Mesendoderm (in vitro differentiated cells): ENCODE results near the gene RIC8A. TPM values are rescaled to one million over a fixed set of nuclear protein-coding genes. Genes with fewer than 3 reads are reported as not detected.
A peak's percentile ranks its signal among the peaks of the same experiment; 100 is the strongest.
"Not testable (repeated sequence)": the region's sequence is repeated elsewhere in the genome, so short reads cannot be mapped to it uniquely, and the experiment has no call there.

Experiments
- DNase-seq: peaks from one replicate; pipeline ENCODE4 v3.0.0; 2013
- H2AK5ac ChIP-seq: 2 replicates; pipeline ENCODE4 v1.6.1; 2013; ENCODE audit warnings: low read length, inconsistent platforms
- H2BK120ac ChIP-seq: 2 replicates; pipeline ENCODE4 v1.6.1; 2013; ENCODE audit warnings: low read depth, mild to moderate bottlenecking, low read length, moderate library complexity, mixed read lengths
- H2BK15ac ChIP-seq: replicated peaks from 2 replicates; pipeline ENCODE4 v1.6.1; 2013; ENCODE audit warnings: low read depth, mild to moderate bottlenecking, moderate library complexity
- H2BK5ac ChIP-seq: 2 replicates; pipeline ENCODE4 v1.6.1; 2013; ENCODE audit warnings: low read length, inconsistent platforms
- H3K18ac ChIP-seq: 2 replicates; pipeline ENCODE4 v1.6.1; 2013; ENCODE audit warnings: mild to moderate bottlenecking, low read length, mixed read lengths
- H3K23ac ChIP-seq: one replicate; pipeline ENCODE4 v1.6.1; 2013; ENCODE audit warnings: low read length
- H3K27ac ChIP-seq: 2 replicates; pipeline ENCODE4 v1.5.1; 2013; ENCODE audit warnings: low read depth, mild to moderate bottlenecking, inconsistent platforms, low read length, moderate library complexity
- H3K27me3 ChIP-seq: 2 replicates; pipeline ENCODE4 v1.6.1; 2013; ENCODE audit warnings: low read length, control low read depth, mild to moderate bottlenecking, inconsistent platforms; ENCODE audit not compliant: insufficient read depth, poor library complexity
- H3K36me3 ChIP-seq: 2 replicates; pipeline ENCODE4 v1.6.1; 2013; ENCODE audit warnings: low read length, inconsistent platforms; ENCODE audit not compliant: control insufficient read depth, insufficient read depth
- H3K4ac ChIP-seq: one replicate; pipeline ENCODE4 v1.6.1; 2013; ENCODE audit warnings: low read depth, mild to moderate bottlenecking, low read length, moderate library complexity
- H3K4me1 ChIP-seq: 2 replicates; pipeline ENCODE4 v1.6.1; 2013; ENCODE audit warnings: low read depth, low read length, inconsistent platforms; ENCODE audit not compliant: control insufficient read depth
- H3K4me2 ChIP-seq: 2 replicates; pipeline ENCODE4 v1.6.1; 2013; ENCODE audit warnings: low read length
- H3K4me3 ChIP-seq: 2 replicates; pipeline ENCODE4 v1.5.1; 2013; ENCODE audit warnings: mild to moderate bottlenecking, low read length
- H3K56ac ChIP-seq: one replicate; pipeline ENCODE4 v1.6.1; 2013; ENCODE audit warnings: low read length
- H3K79me1 ChIP-seq: 2 replicates; pipeline ENCODE4 v1.6.1; 2013; ENCODE audit warnings: low read length, inconsistent platforms
- H3K79me2 ChIP-seq: 2 replicates; pipeline ENCODE4 v1.6.1; 2013; ENCODE audit warnings: mild to moderate bottlenecking, low read length; ENCODE audit not compliant: control insufficient read depth, insufficient read depth
- H3K9ac ChIP-seq: 2 replicates; pipeline ENCODE4 v1.6.1; 2013; ENCODE audit warnings: low read length, inconsistent platforms
- H4K5ac ChIP-seq: one replicate; pipeline ENCODE4 v1.6.1; 2013; ENCODE audit warnings: low read length
- H4K8ac ChIP-seq: one replicate; pipeline ENCODE4 v1.6.1; 2013; ENCODE audit warnings: low read depth, mild to moderate bottlenecking, control low read depth, low read length, moderate library complexity
- WGBS: extraction: QIAGEN DNeasy Blood & Tissue Kit; methylation state at CpG from one replicate; pipeline ENCODE4 v1.1.7; 2013; ENCODE audit warnings: low lambda C conversion rate, missing lambda C conversion rate; ENCODE audit not compliant: insufficient coverage; ENCODE audit errors: extremely low coverage; 5-methylcytosine and 5-hydroxymethylcytosine counted together
- polyA plus RNA-seq, 2 experiments: library from polyadenylated mRNA; stranded (reverse); fragments of 200-250 nt; gene quantifications; one replicate each; pipeline ENCODE4 v1.2.3, GENCODE V29; 2013

Gene RIC8A
- polyA plus RNA-seq (2013, experiment 1 of 2), result 72.3 TPM
- polyA plus RNA-seq (2013, experiment 2 of 2), result 76.0 TPM

DNA sequence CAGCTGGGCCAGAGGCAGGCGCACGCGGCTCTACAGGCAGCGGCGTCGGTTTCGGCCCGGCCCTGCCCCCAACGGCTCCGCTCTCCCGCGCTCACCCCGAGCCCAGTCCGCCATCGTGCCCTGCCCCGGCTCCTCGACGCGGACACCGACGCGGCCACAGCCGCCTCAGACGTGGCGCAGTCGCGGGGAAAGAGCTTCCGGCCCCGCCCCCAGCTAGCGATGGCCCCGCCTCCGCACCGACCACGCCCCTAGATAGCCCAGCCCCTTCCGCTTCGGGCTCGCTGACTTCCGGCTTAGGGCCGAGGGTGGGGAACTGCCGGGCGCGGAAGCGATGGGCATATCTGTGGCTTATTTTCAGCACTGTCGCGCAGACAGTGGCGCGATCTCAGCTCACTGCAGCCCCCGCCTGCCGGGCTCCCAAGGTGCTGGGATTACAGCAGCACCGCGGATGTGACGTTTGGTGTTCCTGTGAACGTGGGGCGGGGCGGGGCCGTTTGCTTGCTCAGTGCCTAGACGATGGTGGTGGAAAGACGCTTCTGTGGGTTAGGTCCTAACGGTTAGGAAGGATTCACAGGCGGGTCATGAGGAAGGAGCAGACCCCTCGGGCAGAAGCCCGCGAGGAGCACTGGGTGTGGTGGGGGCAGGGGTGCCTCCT, at the start of gene RIC8A, which contains the start of gene BET1L:
TSS of gene RIC8A (plus strand) at position 501 of the 655 bp plus-strand sequence. CDS start 1,147 bp downstream, outside the sequence.
TSS of gene BET1L (minus strand) at position 192 of the 655 bp plus-strand sequence. CDS start at position 114, 78 bp downstream.
- H4K8ac ChIP-seq, result no peak within 1 kb of the TSS
- H3K9ac ChIP-seq, result peak within 1 kb of the TSS; percentile 100
- H2AK5ac ChIP-seq, result peak within 1 kb of the TSS; percentile 58
- peak; percentile 99 for DNase-seq
- H2BK5ac ChIP-seq, result peak within 1 kb of the TSS; percentile 61
- H3K4ac ChIP-seq, result peak within 1 kb of the TSS; percentile 88
- peak within 1 kb of the TSS; percentile 94 for H3K27ac ChIP-seq
- H4K5ac ChIP-seq, result peak within 1 kb of the TSS; percentile 69
- no peak within 1 kb of the TSS for H2BK15ac ChIP-seq
- no peak within 1 kb of the TSS for H2BK120ac ChIP-seq
- H3K56ac ChIP-seq, result peak within 1 kb of the TSS; percentile 100
- peaks cover 8% of the 10 kb centered on the region for H3K36me3 ChIP-seq
- H3K4me3 ChIP-seq, result peak within 1 kb of the TSS; percentile 97
- peak within 1 kb of the TSS; percentile 99 for H3K23ac ChIP-seq
- H3K18ac ChIP-seq, result peak within 1 kb of the TSS; percentile 75
- peaks cover 54% of the 10 kb centered on the region for H3K79me1 ChIP-seq
- H3K4me2 ChIP-seq, result peak within 1 kb of the TSS; percentile 99
- no CpG with 5 or more reads among the region's 63 CpGs for WGBS
- no peaks in the 10 kb centered on the region for H3K27me3 ChIP-seq
- peaks cover 12% of the 10 kb centered on the region for H3K4me1 ChIP-seq
- H3K79me2 ChIP-seq, result peaks cover 39% of the 10 kb centered on the region

DNA sequence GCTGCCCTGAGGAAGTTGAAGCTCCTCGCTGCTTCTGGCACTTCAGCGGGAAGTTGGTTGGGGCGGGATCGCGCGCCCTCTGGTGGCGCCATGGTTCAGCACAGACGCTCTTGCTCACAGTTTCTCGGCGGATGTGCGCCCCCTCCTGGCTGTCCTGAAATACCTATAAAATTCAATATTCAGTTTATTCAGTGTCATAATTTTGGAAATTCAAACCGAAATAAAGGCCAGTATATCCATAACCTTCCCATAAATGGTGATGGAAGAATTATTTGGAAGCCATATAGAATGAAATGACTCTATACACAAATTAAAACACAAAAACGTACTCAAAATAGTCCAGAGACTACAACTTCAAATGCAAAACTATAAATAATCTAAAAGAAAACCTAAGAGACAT, 27.3 kb upstream of the RIC8A start:
- H3K4ac ChIP-seq, H3K4me3 ChIP-seq, H3K4me2 ChIP-seq, H4K5ac ChIP-seq, H3K23ac ChIP-seq, H3K4me1 ChIP-seq, H2BK15ac ChIP-seq, H3K18ac ChIP-seq, H3K27me3 ChIP-seq, H3K79me1 ChIP-seq, H3K79me2 ChIP-seq, H3K36me3 ChIP-seq, H3K27ac ChIP-seq, H4K8ac ChIP-seq, H3K9ac ChIP-seq, H2BK5ac ChIP-seq, DNase-seq, H2BK120ac ChIP-seq, H3K56ac ChIP-seq, H2AK5ac ChIP-seq: not testable (repeated sequence)
- no CpG with 5 or more reads among the region's 13 CpGs for WGBS

DNA sequence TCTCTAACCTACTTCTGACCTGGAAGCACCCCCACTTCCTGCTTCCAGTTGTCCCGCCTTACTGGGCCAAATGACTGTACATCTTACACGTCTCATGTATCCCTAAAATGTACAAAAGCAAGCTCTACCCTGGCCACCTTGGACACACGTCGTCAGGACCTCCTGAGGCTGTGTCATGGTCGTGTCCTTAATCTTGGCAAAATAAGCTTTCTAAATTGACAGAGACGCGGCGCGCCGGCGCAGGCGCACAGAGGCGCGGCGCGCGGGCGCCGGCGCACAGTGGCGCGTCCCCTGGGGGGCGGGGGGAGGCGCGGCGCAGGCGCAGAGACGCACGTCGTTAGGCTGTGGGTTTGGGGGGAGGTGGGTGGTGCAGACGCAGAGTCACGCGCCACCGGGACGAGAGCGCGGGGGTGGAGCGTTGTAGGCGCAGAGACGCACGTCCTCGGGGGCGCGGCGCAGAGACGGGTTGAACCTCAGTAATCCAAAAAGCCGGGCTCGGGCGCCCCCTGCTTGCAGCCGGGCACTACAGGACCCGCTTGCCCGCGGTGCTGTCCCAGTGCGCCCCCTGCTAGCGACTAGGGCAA, 18.2 kb upstream of the RIC8A start:
- not testable (repeated sequence) for H4K8ac ChIP-seq, H3K23ac ChIP-seq, H3K4me3 ChIP-seq, H3K18ac ChIP-seq, H2BK15ac ChIP-seq, H3K79me1 ChIP-seq, H3K27ac ChIP-seq, H2BK5ac ChIP-seq, H3K36me3 ChIP-seq, H3K4me1 ChIP-seq, H3K9ac ChIP-seq, DNase-seq, H3K56ac ChIP-seq, H3K79me2 ChIP-seq, H2BK120ac ChIP-seq, H3K27me3 ChIP-seq, H4K5ac ChIP-seq, H3K4ac ChIP-seq, H3K4me2 ChIP-seq, H2AK5ac ChIP-seq
- no CpG with 5 or more reads among the region's 55 CpGs for WGBS

DNA sequence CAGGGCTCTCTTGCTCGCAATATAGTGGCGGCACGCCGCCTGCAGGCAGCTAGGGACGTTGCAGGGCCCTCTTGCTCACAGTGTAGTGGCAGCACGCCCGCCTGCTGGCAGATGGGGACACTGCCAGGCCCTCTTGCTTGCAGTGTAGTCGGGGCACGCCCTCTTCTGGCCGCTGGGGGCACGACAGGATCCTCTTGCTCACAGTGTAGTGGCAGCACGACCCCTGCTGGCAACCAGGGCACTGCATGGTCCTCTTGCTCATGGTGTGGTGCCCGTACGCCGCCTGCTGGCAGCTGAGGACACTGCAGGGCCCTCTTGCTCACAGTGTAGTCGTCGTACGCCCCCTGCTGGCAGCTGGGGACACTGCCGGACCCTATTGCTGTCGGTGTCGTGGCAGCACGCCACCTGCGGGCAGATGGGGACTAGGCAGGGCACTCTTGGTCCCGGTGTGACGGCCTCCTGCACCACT, 17.6 kb upstream of the RIC8A start:
- H3K4me2 ChIP-seq, H3K56ac ChIP-seq, H4K8ac ChIP-seq, H3K27ac ChIP-seq, DNase-seq, H2BK15ac ChIP-seq, H3K4ac ChIP-seq, H3K23ac ChIP-seq, H2BK120ac ChIP-seq, H3K4me3 ChIP-seq, H2BK5ac ChIP-seq, H3K27me3 ChIP-seq, H3K79me2 ChIP-seq, H3K4me1 ChIP-seq, H3K36me3 ChIP-seq, H3K79me1 ChIP-seq, H2AK5ac ChIP-seq, H4K5ac ChIP-seq, H3K18ac ChIP-seq, H3K9ac ChIP-seq: not testable (repeated sequence)
- no CpG with 5 or more reads among the region's 25 CpGs for WGBS

DNA sequence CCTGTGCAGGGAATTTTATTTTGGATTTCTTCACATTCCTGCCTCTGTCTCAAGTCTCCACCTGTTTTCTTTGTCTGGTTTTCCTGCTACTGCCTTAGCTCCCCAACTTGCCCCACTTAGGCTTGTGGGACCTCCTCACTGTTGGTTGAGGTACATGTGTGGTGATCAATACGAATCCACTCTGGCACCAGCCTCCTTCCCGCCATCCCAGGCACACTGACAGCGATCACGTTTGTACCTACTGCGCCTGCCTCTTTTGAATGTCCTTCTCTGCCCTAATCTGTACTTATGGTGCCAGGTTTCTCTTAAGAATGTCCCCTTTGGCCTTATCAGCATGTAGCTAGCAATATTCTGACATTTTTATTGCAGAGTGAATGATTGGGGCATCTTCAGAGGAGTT, 17.0 kb upstream of the RIC8A start:
- H4K5ac ChIP-seq, H3K4ac ChIP-seq, H3K9ac ChIP-seq, H3K4me2 ChIP-seq, H3K36me3 ChIP-seq, H3K27me3 ChIP-seq, H2BK15ac ChIP-seq, H3K18ac ChIP-seq, H2BK5ac ChIP-seq, H3K79me1 ChIP-seq, H2AK5ac ChIP-seq, H3K23ac ChIP-seq, DNase-seq, H3K79me2 ChIP-seq, H3K56ac ChIP-seq, H3K4me1 ChIP-seq, H4K8ac ChIP-seq, H3K4me3 ChIP-seq, H3K27ac ChIP-seq, H2BK120ac ChIP-seq: not testable (repeated sequence)
- WGBS, result no CpG with 5 or more reads among the region's 5 CpGs
